ENCODE measurements around the gene OR6Q1. TPM values are rescaled to one million over a fixed set of nuclear protein-coding genes. Genes with fewer than 3 reads are reported as not detected.
"Not testable (repeated sequence)": the region's sequence is repeated elsewhere in the genome, so short reads cannot be mapped to it uniquely, and the experiment has no call there.

Gene OR6Q1, protein sequence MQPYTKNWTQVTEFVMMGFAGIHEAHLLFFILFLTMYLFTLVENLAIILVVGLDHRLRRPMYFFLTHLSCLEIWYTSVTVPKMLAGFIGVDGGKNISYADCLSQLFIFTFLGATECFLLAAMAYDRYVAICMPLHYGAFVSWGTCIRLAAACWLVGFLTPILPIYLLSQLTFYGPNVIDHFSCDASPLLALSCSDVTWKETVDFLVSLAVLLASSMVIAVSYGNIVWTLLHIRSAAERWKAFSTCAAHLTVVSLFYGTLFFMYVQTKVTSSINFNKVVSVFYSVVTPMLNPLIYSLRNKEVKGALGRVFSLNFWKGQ
- not detected for total RNA-seq
- total RNA-seq: 0 reads per million in 2 donors

- H3K36me3 Mint-ChIP-seq (ENCODE audit: low read depth): no peaks in the 10 kb centered on the region
- no peak within 1 kb of the TSS for H3K27ac Mint-ChIP-seq
- DNase-seq (no peak), ATAC-seq (no peak)
- H3K9me3 ChIP-seq (ENCODE audit: control insufficient read depth, low read length, poor library complexity, severe bottlenecking): peaks cover 2% of the 10 kb centered on the region
- H3K4me3 Mint-ChIP-seq: no peak within 1 kb of the TSS
- no peaks in the 10 kb centered on the region for H3K4me1 Mint-ChIP-seq
- peaks cover 20% of the 10 kb centered on the region for H3K27me3 Mint-ChIP-seq
Observed at GRCh38 chr11:58030653-58031052, at the start of gene OR6Q1. Gene OR6Q1 (plus strand): TSS chr11:58030953. CDS start chr11:58030953, 0 bp downstream.

GRCh38 chr11:57981536-57981935 is 49.2 kb upstream of the OR6Q1 start:
- DNase-seq: no peak
- Mint-ChIP-seq H3K4me3 (no peak overlapping the region), H3K27ac (no peak overlapping the region), H3K4me1 (no peaks in the 10 kb centered on the region), H3K36me3 (ENCODE audit: low read depth) (no peaks in the 10 kb centered on the region), H3K27me3 (peaks cover 14% of the 10 kb centered on the region)
- no peak for ATAC-seq
- no peaks in the 10 kb centered on the region for H3K9me3 ChIP-seq (ENCODE audit: control insufficient read depth, low read length, poor library complexity, severe bottlenecking)

DNA sequence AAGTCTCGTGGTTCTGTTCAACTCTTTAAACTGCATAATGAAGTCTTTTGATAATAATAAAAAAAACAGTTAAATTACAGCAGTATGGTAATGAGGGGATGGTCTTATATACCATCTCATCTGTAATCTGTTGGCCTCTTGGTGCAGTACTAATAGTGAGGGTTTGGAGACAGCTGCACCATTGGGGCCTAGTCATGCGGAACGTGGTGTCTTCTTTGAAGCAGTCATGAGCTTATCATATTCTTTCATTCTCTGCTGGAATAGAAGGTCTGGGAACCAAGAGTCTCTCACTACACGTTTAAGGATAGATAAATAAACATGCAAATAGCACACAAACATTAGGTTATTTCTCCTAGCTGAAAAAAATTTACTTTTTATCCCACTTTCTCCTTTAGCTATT is 48.0 kb upstream of the OR6Q1 start:
- no peaks in the 10 kb centered on the region for H3K9me3 ChIP-seq (ENCODE audit: control insufficient read depth, low read length, poor library complexity, severe bottlenecking)
- DNase-seq: no peak
- Mint-ChIP-seq H3K4me3 (no peak overlapping the region), H3K27me3 (peaks cover 14% of the 10 kb centered on the region), H3K4me1 (no peaks in the 10 kb centered on the region), H3K36me3 (ENCODE audit: low read depth) (no peaks in the 10 kb centered on the region), H3K27ac (no peak overlapping the region)
- no peak for ATAC-seq

- DNase-seq (no peak), ATAC-seq (no peak)
- H3K27ac Mint-ChIP-seq: no peak overlapping the region
- H3K36me3 Mint-ChIP-seq (ENCODE audit: low read depth): no peaks in the 10 kb centered on the region
- H3K4me3 Mint-ChIP-seq: no peak overlapping the region
- H3K4me1 Mint-ChIP-seq: no peaks in the 10 kb centered on the region
- H3K27me3 Mint-ChIP-seq: peaks cover 14% of the 10 kb centered on the region
- no peaks in the 10 kb centered on the region for H3K9me3 ChIP-seq (ENCODE audit: control insufficient read depth, low read length, poor library complexity, severe bottlenecking)
Observed at GRCh38 chr11:57983191-57983590, 47.6 kb upstream of the OR6Q1 start.

DNA sequence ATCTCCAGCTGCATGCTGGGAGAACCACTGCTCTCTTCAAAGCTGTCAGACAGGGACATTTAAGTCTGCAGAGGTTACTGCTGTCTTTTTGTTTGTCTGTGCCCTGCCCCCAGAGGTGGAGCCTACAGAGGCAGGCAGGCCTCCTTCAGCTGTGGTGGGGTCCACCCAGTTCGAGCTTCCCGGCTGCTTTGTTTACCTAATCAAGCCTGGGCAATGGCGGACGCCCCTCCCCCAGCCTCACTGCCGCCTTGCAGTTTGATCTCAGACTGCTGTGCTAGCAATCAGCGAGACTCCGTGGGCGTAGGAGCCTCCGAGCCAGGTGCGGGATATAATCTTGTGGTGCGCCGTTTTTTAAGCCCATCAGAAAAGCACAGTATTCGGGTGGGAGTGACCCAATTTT is 31.2 kb upstream of the OR6Q1 start:
- H3K9me3 ChIP-seq (ENCODE audit: control insufficient read depth, low read length, poor library complexity, severe bottlenecking); H3K27ac Mint-ChIP-seq; H3K4me1 Mint-ChIP-seq; DNase-seq; H3K36me3 Mint-ChIP-seq (ENCODE audit: low read depth); H3K4me3 Mint-ChIP-seq; ATAC-seq: not testable (repeated sequence)
- peaks cover 21% of the 10 kb centered on the region for H3K27me3 Mint-ChIP-seq

- H3K9me3 ChIP-seq (ENCODE audit: control insufficient read depth, low read length, poor library complexity, severe bottlenecking); DNase-seq; H3K4me1 Mint-ChIP-seq; ATAC-seq; H3K36me3 Mint-ChIP-seq (ENCODE audit: low read depth); H3K27ac Mint-ChIP-seq; H3K4me3 Mint-ChIP-seq: not testable (repeated sequence)
- peaks cover 21% of the 10 kb centered on the region for H3K27me3 Mint-ChIP-seq
Observed at GRCh38 chr11:58000021-58000420, 30.7 kb upstream of the OR6Q1 start.

DNA sequence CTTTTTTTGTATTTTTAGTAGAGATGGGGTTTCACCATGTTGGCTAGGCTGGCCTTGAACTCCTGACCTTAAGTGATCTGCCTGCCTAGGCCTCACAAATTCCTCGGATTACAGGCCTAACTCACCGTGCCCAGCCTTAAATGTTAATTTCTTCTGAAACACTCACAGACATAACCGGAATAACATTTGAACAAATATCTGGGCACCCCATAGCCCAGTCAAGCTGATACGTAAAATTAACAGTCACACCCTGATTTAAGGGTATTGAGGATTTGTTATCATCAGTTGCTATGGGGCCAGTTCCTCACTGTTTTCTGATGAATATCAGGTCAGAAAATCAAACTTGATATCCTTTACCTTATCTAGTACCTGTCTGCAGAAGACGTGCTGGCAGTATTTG is 30.1 kb upstream of the OR6Q1 start:
- Mint-ChIP-seq H3K27me3 (peaks cover 26% of the 10 kb centered on the region), H3K4me1 (no peaks in the 10 kb centered on the region), H3K27ac (no peak overlapping the region), H3K4me3 (no peak overlapping the region), H3K36me3 (ENCODE audit: low read depth) (no peaks in the 10 kb centered on the region)
- ATAC-seq (no peak), DNase-seq (no peak)
- no peaks in the 10 kb centered on the region for H3K9me3 ChIP-seq (ENCODE audit: control insufficient read depth, low read length, poor library complexity, severe bottlenecking)

GRCh38 chr11:58003036-58003435 is 27.7 kb upstream of the OR6Q1 start:
- H3K27ac Mint-ChIP-seq: no peak overlapping the region
- no peak overlapping the region for H3K4me3 Mint-ChIP-seq
- H3K36me3 Mint-ChIP-seq (ENCODE audit: low read depth): no peaks in the 10 kb centered on the region
- H3K9me3 ChIP-seq (ENCODE audit: control insufficient read depth, low read length, poor library complexity, severe bottlenecking): no peaks in the 10 kb centered on the region
- ATAC-seq (no peak), DNase-seq (no peak)
- no peaks in the 10 kb centered on the region for H3K4me1 Mint-ChIP-seq
- H3K27me3 Mint-ChIP-seq: peaks cover 31% of the 10 kb centered on the region

- DNase-seq: no peak
- H3K36me3 Mint-ChIP-seq (ENCODE audit: low read depth): no peaks in the 10 kb centered on the region
- no peak overlapping the region for H3K4me3 Mint-ChIP-seq
- no peaks in the 10 kb centered on the region for H3K9me3 ChIP-seq (ENCODE audit: control insufficient read depth, low read length, poor library complexity, severe bottlenecking)
- no peaks in the 10 kb centered on the region for H3K4me1 Mint-ChIP-seq
- no peak overlapping the region for H3K27ac Mint-ChIP-seq
- ATAC-seq: no peak
- peaks cover 31% of the 10 kb centered on the region for H3K27me3 Mint-ChIP-seq
Observed at GRCh38 chr11:58003591-58003990, 27.2 kb upstream of the OR6Q1 start.

GRCh38 chr11:58004664-58005063 is 26.1 kb upstream of the OR6Q1 start:
- H3K9me3 ChIP-seq (ENCODE audit: control insufficient read depth, low read length, poor library complexity, severe bottlenecking): no peaks in the 10 kb centered on the region
- Mint-ChIP-seq H3K4me3 (no peak overlapping the region), H3K27me3 (peaks cover 31% of the 10 kb centered on the region), H3K36me3 (ENCODE audit: low read depth) (no peaks in the 10 kb centered on the region), H3K4me1 (no peaks in the 10 kb centered on the region), H3K27ac (no peak overlapping the region)
- DNase-seq (no peak), ATAC-seq (no peak)

DNA sequence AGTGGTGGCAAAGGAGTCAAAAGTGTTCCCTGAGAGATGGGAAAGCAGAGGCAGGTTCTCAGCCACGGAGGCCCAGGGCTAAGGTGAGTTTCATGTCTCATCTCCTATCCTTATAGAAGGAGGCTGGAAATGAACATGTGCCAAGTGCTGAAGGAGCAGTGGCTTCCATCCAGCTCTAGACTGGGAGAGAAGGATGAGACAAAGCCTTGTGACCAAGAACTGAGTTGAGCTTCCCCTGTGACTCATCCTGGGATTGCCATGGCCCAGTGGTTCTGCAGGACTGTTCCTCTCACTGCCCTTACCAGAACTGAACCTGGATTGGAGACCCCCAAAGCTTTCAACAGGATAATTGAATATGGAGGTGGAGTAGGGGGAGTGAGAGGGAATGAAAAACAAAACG is 23.8 kb upstream of the OR6Q1 start:
- no peaks in the 10 kb centered on the region for H3K4me1 Mint-ChIP-seq
- peaks cover 24% of the 10 kb centered on the region for H3K27me3 Mint-ChIP-seq
- H3K27ac Mint-ChIP-seq: no peak overlapping the region
- no peaks in the 10 kb centered on the region for H3K9me3 ChIP-seq (ENCODE audit: control insufficient read depth, low read length, poor library complexity, severe bottlenecking)
- ATAC-seq (no peak), DNase-seq (no peak)
- H3K36me3 Mint-ChIP-seq (ENCODE audit: low read depth): no peaks in the 10 kb centered on the region
- no peak overlapping the region for H3K4me3 Mint-ChIP-seq

- no peak overlapping the region for H3K27ac Mint-ChIP-seq
- peaks cover 4% of the 10 kb centered on the region for H3K27me3 Mint-ChIP-seq
- ATAC-seq (no peak), DNase-seq (no peak)
- no peaks in the 10 kb centered on the region for H3K9me3 ChIP-seq (ENCODE audit: control insufficient read depth, low read length, poor library complexity, severe bottlenecking)
- H3K36me3 Mint-ChIP-seq (ENCODE audit: low read depth): no peaks in the 10 kb centered on the region
- H3K4me1 Mint-ChIP-seq: no peaks in the 10 kb centered on the region
- no peak overlapping the region for H3K4me3 Mint-ChIP-seq
Observed at GRCh38 chr11:58011771-58012170, 19.0 kb upstream of the OR6Q1 start.

- Mint-ChIP-seq H3K4me3 (no peak within 1 kb of the TSS), H3K4me1 (no peaks in the 10 kb centered on the region), H3K27ac (no peak within 1 kb of the TSS), H3K36me3 (ENCODE audit: low read depth) (no peaks in the 10 kb centered on the region), H3K27me3 (peaks cover 20% of the 10 kb centered on the region)
- no peak for ATAC-seq
- no peaks in the 10 kb centered on the region for H3K9me3 ChIP-seq (ENCODE audit: control insufficient read depth, low read length, poor library complexity, severe bottlenecking)
- DNase-seq: no peak
Observed at GRCh38 chr11:58023435-58023931, 7.3 kb upstream of the OR6Q1 start, which contains the start of gene OR9Q1. Gene OR9Q1 (plus strand): TSS chr11:58023881. CDS start chr11:58179445, 155,564 bp downstream.

GRCh38 chr11:58024601-58025091 is 6.1 kb upstream of the OR6Q1 start:
- Mint-ChIP-seq H3K27me3 (peaks cover 20% of the 10 kb centered on the region), H3K36me3 (ENCODE audit: low read depth) (no peaks in the 10 kb centered on the region), H3K4me3 (no peak overlapping the region), H3K27ac (no peak overlapping the region), H3K4me1 (no peaks in the 10 kb centered on the region)
- no peaks in the 10 kb centered on the region for H3K9me3 ChIP-seq (ENCODE audit: control insufficient read depth, low read length, poor library complexity, severe bottlenecking)
- ATAC-seq (no peak), DNase-seq (no peak)

Data from T-helper 17 cell (primary cell).